ENCODE data around the gene FRMD6.

Gene FRMD6

DNA sequence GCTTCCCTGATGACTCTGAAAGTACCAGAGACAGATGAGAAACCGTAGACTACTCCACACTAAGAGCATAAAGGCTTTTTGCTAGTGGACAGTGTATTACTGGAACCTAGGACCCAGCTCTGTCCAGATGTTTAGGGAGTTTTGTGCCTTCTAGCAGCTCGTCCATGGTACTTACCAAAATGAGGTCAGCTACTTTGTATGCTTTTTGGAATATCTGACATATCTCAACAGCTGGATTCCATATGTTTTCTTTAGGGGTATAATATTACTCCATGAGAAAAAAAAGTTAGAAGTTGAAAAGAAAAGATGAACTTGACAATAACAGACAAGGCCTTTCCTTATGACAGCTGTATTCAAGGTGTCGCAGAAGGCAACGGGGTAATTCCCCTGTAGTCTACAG, 32.1 kb upstream of the FRMD6 start:
- DNase-seq (ENCODE audit: low read depth, low spot score): no peak
- no peaks in the 10 kb centered on the region for H3K9me3 ChIP-seq (ENCODE audit: insufficient read depth, low read length)
- no peaks in the 10 kb centered on the region for H3K27me3 ChIP-seq (ENCODE audit: insufficient read depth, insufficient read length)
- H3K9ac ChIP-seq (ENCODE audit: insufficient read length, low read depth): no peak overlapping the region
- no peak overlapping the region for H3K4me3 ChIP-seq (ENCODE audit: insufficient read length, low read depth)
- H3K4me1 ChIP-seq (ENCODE audit: insufficient read depth, insufficient read length): no peaks in the 10 kb centered on the region
- H3K36me3 ChIP-seq (ENCODE audit: insufficient read depth, insufficient read length, low read length): no peaks in the 10 kb centered on the region
- no peak for TF ChIP-seq YY1 (IDR thresholded peaks at IDR 0.05; ENCODE audit: insufficient read depth, insufficient read length)
- TF ChIP-seq SUZ12 (IDR thresholded peaks at IDR 0.05; ENCODE audit: extremely low read depth, insufficient read depth, insufficient read length): no peak
- TF ChIP-seq ZNF274 (IDR thresholded peaks at IDR 0.05; ENCODE audit: low read depth, low read length): no peak

- H3K36me3 ChIP-seq (ENCODE audit: insufficient read depth, insufficient read length, low read length): no peaks in the 10 kb centered on the region
- DNase-seq (ENCODE audit: low read depth, low spot score): no peak
- no peak for TF ChIP-seq YY1 (IDR thresholded peaks at IDR 0.05; ENCODE audit: insufficient read depth, insufficient read length)
- no peak for TF ChIP-seq SUZ12 (IDR thresholded peaks at IDR 0.05; ENCODE audit: extremely low read depth, insufficient read depth, insufficient read length)
- no peak for TF ChIP-seq ZNF274 (IDR thresholded peaks at IDR 0.05; ENCODE audit: low read depth, low read length)
These were observed 31.7 kb upstream of the FRMD6 start for GRCh38 chr14:51620056-51620455.

DNA sequence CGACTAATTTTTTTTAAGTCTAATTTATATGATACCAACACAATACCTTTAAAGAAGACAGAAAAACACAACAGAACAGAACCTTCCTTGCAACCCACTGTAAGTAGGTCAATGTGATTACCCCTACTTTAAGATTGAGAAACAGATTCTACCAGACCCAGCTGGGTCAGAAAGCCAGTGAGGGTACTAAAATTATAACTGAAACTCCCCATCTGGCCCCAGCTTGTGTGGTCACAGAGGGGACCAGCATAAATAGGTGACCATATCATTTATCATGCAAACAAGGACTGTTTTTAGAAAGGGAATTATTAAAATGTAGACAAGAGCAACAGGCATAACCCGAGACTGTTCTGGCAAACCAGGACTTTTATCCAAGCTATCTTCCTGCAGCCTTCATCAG, 30.1 kb upstream of the FRMD6 start:
- H3K4me1 ChIP-seq (ENCODE audit: insufficient read depth, insufficient read length): no peaks in the 10 kb centered on the region
- no peaks in the 10 kb centered on the region for H3K27me3 ChIP-seq (ENCODE audit: insufficient read depth, insufficient read length)
- DNase-seq (ENCODE audit: low read depth, low spot score): no peak
- no peaks in the 10 kb centered on the region for H3K9me3 ChIP-seq (ENCODE audit: insufficient read depth, low read length)
- no peak overlapping the region for H3K4me3 ChIP-seq (ENCODE audit: insufficient read length, low read depth)
- H3K36me3 ChIP-seq (ENCODE audit: insufficient read depth, insufficient read length, low read length): no peaks in the 10 kb centered on the region
- TF ChIP-seq YY1 (IDR thresholded peaks at IDR 0.05; ENCODE audit: insufficient read depth, insufficient read length) (no peak), ZNF274 (IDR thresholded peaks at IDR 0.05; ENCODE audit: low read depth, low read length) (no peak), SUZ12 (IDR thresholded peaks at IDR 0.05; ENCODE audit: extremely low read depth, insufficient read depth, insufficient read length) (no peak)
- no peak overlapping the region for H3K9ac ChIP-seq (ENCODE audit: insufficient read length, low read depth)

More at GRCh38 chr14:51620056-51620455, 31.7 kb upstream of the FRMD6 start:
- H3K9ac ChIP-seq (ENCODE audit: insufficient read length, low read depth): no peak overlapping the region
- H3K27me3 ChIP-seq (ENCODE audit: insufficient read depth, insufficient read length): no peaks in the 10 kb centered on the region
- no peaks in the 10 kb centered on the region for H3K4me1 ChIP-seq (ENCODE audit: insufficient read depth, insufficient read length)
- no peaks in the 10 kb centered on the region for H3K9me3 ChIP-seq (ENCODE audit: insufficient read depth, low read length)
- no peak overlapping the region for H3K4me3 ChIP-seq (ENCODE audit: insufficient read length, low read depth)

DNA sequence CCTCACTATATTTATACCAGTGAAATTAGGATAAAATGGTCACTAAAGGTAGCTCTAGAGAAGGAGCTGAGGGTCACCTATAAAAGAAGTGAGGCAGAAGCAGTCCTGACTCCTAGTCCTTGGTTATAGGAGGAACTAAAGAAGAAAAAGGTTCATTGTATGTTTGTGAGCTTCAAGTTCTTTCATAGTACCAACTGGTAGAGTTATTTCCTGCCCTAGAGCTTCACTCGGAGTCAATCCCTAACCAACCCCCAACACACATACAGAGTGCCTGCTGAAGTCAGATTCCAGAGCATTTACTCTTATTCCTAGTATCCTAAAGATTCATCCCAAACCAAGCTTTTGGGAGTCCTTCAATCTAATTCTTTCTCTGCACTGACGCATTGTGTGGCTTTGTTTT, 29.3 kb upstream of the FRMD6 start:
- H3K36me3 ChIP-seq (ENCODE audit: insufficient read depth, insufficient read length, low read length): no peaks in the 10 kb centered on the region
- H3K27me3 ChIP-seq (ENCODE audit: insufficient read depth, insufficient read length): no peaks in the 10 kb centered on the region
- no peak for TF ChIP-seq YY1 (IDR thresholded peaks at IDR 0.05; ENCODE audit: insufficient read depth, insufficient read length)
- no peak for TF ChIP-seq SUZ12 (IDR thresholded peaks at IDR 0.05; ENCODE audit: extremely low read depth, insufficient read depth, insufficient read length)
- no peak for TF ChIP-seq ZNF274 (IDR thresholded peaks at IDR 0.05; ENCODE audit: low read depth, low read length)
- no peaks in the 10 kb centered on the region for H3K9me3 ChIP-seq (ENCODE audit: insufficient read depth, low read length)
- H3K4me3 ChIP-seq (ENCODE audit: insufficient read length, low read depth): no peak overlapping the region
- no peaks in the 10 kb centered on the region for H3K4me1 ChIP-seq (ENCODE audit: insufficient read depth, insufficient read length)
- no peak for DNase-seq (ENCODE audit: low read depth, low spot score)
- H3K9ac ChIP-seq (ENCODE audit: insufficient read length, low read depth): no peak overlapping the region

- H3K4me3 ChIP-seq (ENCODE audit: insufficient read length, low read depth): no peak overlapping the region
- H3K36me3 ChIP-seq (ENCODE audit: insufficient read depth, insufficient read length, low read length): no peaks in the 10 kb centered on the region
- no peak overlapping the region for H3K9ac ChIP-seq (ENCODE audit: insufficient read length, low read depth)
These were observed 26.6 kb upstream of the FRMD6 start for GRCh38 chr14:51624955-51625569.

DNA sequence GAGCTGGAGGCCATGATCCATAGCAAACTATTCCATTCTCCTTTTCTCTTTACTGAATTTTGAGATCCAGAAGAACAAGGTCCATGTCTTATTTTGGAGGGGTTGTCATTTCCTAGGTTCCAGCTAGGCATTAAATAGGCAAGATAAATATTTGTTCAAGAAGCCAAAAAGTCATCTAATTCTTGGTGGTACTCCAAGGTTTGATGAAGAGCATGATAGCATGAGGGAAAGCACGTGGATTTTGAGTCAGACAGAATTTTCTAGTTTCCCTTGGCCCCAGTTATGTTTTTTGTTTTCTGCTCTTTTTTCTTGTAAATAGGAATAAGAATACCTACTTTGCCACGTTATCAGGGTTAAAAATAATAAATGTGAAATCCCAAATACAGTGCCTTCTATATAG, 25.5 kb upstream of the FRMD6 start:
- Histone ChIP-seq H3K4me1 (ENCODE audit: insufficient read depth, insufficient read length) (no peaks in the 10 kb centered on the region), H3K9ac (ENCODE audit: insufficient read length, low read depth) (no peak overlapping the region), H3K4me3 (ENCODE audit: insufficient read length, low read depth) (no peak overlapping the region), H3K36me3 (ENCODE audit: insufficient read depth, insufficient read length, low read length) (no peaks in the 10 kb centered on the region), H3K27me3 (ENCODE audit: insufficient read depth, insufficient read length) (no peaks in the 10 kb centered on the region), H3K9me3 (ENCODE audit: insufficient read depth, low read length) (no peaks in the 10 kb centered on the region)
- no peak for DNase-seq (ENCODE audit: low read depth, low spot score)
- TF ChIP-seq SUZ12 (IDR thresholded peaks at IDR 0.05; ENCODE audit: extremely low read depth, insufficient read depth, insufficient read length): no peak
- TF ChIP-seq YY1 (IDR thresholded peaks at IDR 0.05; ENCODE audit: insufficient read depth, insufficient read length): no peak
- TF ChIP-seq ZNF274 (IDR thresholded peaks at IDR 0.05; ENCODE audit: low read depth, low read length): no peak

More at GRCh38 chr14:51624955-51625569, 26.6 kb upstream of the FRMD6 start:
- H3K4me1 ChIP-seq (ENCODE audit: insufficient read depth, insufficient read length): no peaks in the 10 kb centered on the region
- TF ChIP-seq SUZ12 (IDR thresholded peaks at IDR 0.05; ENCODE audit: extremely low read depth, insufficient read depth, insufficient read length): no peak
- H3K27me3 ChIP-seq (ENCODE audit: insufficient read depth, insufficient read length): no peaks in the 10 kb centered on the region
- no peak for DNase-seq (ENCODE audit: low read depth, low spot score)
- H3K9me3 ChIP-seq (ENCODE audit: insufficient read depth, low read length): no peaks in the 10 kb centered on the region

- DNase-seq (ENCODE audit: low read depth, low spot score): no peak
- no peaks in the 10 kb centered on the region for H3K27me3 ChIP-seq (ENCODE audit: insufficient read depth, insufficient read length)
- H3K36me3 ChIP-seq (ENCODE audit: insufficient read depth, insufficient read length, low read length): no peaks in the 10 kb centered on the region
- H3K9me3 ChIP-seq (ENCODE audit: insufficient read depth, low read length): no peaks in the 10 kb centered on the region
- no peak for TF ChIP-seq ZNF274 (IDR thresholded peaks at IDR 0.05; ENCODE audit: low read depth, low read length)
- no peak for TF ChIP-seq SUZ12 (IDR thresholded peaks at IDR 0.05; ENCODE audit: extremely low read depth, insufficient read depth, insufficient read length)
- no peak for TF ChIP-seq YY1 (IDR thresholded peaks at IDR 0.05; ENCODE audit: insufficient read depth, insufficient read length)
- H3K4me1 ChIP-seq (ENCODE audit: insufficient read depth, insufficient read length): no peaks in the 10 kb centered on the region
- H3K9ac ChIP-seq (ENCODE audit: insufficient read length, low read depth): no peak overlapping the region
- H3K4me3 ChIP-seq (ENCODE audit: insufficient read length, low read depth): no peak overlapping the region
These were observed 24.9 kb upstream of the FRMD6 start for GRCh38 chr14:51626788-51627187.
